H1 (cell line): ENCODE results near the gene SMYD4.

Source experiments
- CREB1 ChIP-seq: IDR thresholded peaks from 2 replicates; pipeline ENCODE4 v1.6.1; 2012; ENCODE audit warnings: inconsistent platforms
- POLR2A ChIP-seq, 2 experiments: IDR thresholded peaks; 1 replicate in 1 of 2; 2 replicates in 1 of 2; pipeline ENCODE4 v1.6.1; 2011; ENCODE audit warnings: low read depth in 2 of 2, low read length in 2 of 2, mild to moderate bottlenecking in 2 of 2; ENCODE audit errors: control extremely low read depth in 1 of 2
- TF ChIP-seq, protein P1 (sequence below), 3 experiments: IDR thresholded peaks; 1 replicate in 2 of 3; 2 replicates in 1 of 3; pipeline versions ENCODE4 v1.5.1 to v1.6.1; 2011; ENCODE audit warnings: low read length in 3 of 3, mild to moderate bottlenecking in 3 of 3, inconsistent platforms in 2 of 3, low read depth in 1 of 3, moderate library complexity in 1 of 3; ENCODE audit not compliant: insufficient read depth in 1 of 3; ENCODE audit errors: control extremely low read depth in 1 of 3
- TF ChIP-seq, protein P2 (sequence below): IDR thresholded peaks from 2 replicates; pipeline ENCODE4 v1.6.1; 2012; ENCODE audit warnings: inconsistent platforms
- TF ChIP-seq, protein P3 (sequence below): IDR thresholded peaks from 2 replicates; pipeline ENCODE4 v1.6.1; 2011; ENCODE audit warnings: low read length, improper control_type of control experiment

DNA sequence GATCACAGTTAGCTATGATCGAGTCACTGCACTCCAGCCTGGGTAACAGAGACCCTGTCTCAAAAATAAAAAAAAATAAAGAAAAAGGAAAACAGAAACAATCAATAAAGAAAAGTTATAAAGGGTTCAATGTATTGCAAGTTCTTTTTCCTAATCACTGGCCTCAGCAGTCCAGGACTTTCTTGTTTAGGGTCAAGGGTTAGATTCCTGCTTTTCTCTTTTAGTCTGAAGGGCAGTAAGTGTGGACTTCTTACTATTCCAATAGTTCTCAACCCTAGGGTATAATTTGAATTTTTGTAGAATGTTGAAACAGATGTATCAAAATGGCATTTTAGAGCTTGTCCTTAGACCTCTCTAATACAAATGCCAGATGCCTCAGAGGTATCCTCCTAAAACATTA, 27.3 kb downstream of the SMYD4 start:
- TF ChIP-seq POLR2A (IDR thresholded peaks at IDR 0.05; ENCODE audit: control extremely low read depth in 1 of 2, low read depth in 2 of 2, low read length in 2 of 2), result no peak
- TF ChIP-seq, protein P1, sequence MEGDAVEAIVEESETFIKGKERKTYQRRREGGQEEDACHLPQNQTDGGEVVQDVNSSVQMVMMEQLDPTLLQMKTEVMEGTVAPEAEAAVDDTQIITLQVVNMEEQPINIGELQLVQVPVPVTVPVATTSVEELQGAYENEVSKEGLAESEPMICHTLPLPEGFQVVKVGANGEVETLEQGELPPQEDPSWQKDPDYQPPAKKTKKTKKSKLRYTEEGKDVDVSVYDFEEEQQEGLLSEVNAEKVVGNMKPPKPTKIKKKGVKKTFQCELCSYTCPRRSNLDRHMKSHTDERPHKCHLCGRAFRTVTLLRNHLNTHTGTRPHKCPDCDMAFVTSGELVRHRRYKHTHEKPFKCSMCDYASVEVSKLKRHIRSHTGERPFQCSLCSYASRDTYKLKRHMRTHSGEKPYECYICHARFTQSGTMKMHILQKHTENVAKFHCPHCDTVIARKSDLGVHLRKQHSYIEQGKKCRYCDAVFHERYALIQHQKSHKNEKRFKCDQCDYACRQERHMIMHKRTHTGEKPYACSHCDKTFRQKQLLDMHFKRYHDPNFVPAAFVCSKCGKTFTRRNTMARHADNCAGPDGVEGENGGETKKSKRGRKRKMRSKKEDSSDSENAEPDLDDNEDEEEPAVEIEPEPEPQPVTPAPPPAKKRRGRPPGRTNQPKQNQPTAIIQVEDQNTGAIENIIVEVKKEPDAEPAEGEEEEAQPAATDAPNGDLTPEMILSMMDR (IDR thresholded peaks at IDR 0.05; ENCODE audit: control extremely low read depth in 1 of 3, insufficient read depth in 1 of 3, low read depth in 1 of 3, low read length in 3 of 3), result no peak
- TF ChIP-seq, protein P2, sequence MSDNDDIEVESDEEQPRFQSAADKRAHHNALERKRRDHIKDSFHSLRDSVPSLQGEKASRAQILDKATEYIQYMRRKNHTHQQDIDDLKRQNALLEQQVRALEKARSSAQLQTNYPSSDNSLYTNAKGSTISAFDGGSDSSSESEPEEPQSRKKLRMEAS, result no peak
- no peak for TF ChIP-seq CREB1
- TF ChIP-seq, protein P3, sequence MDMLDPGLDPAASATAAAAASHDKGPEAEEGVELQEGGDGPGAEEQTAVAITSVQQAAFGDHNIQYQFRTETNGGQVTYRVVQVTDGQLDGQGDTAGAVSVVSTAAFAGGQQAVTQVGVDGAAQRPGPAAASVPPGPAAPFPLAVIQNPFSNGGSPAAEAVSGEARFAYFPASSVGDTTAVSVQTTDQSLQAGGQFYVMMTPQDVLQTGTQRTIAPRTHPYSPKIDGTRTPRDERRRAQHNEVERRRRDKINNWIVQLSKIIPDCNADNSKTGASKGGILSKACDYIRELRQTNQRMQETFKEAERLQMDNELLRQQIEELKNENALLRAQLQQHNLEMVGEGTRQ, result no peak
